H1 (cell line): Measurements from ENCODE around the gene DKKL1.

ENCODE experiments used
- BCL11A ChIP-seq, 2 experiments: IDR thresholded peaks; one replicate each; pipeline ENCODE4 v1.6.1; 2011; ENCODE audit warnings: low read depth in 2 of 2, low read length in 2 of 2, mild to moderate bottlenecking in 2 of 2
- CREB1 ChIP-seq: IDR thresholded peaks from 2 replicates; pipeline ENCODE4 v1.6.1; 2012; ENCODE audit warnings: inconsistent platforms
- EP300 ChIP-seq, 2 experiments: IDR thresholded peaks; 1 replicate in 1 of 2; 2 replicates in 1 of 2; pipeline ENCODE4 v1.6.1; 2011 to 2012; ENCODE audit warnings: low read depth in 2 of 2, low read length in 2 of 2, mild to moderate bottlenecking in 2 of 2, borderline replicate concordance in 1 of 2, inconsistent platforms in 1 of 2, moderate library complexity in 1 of 2
- TF ChIP-seq, protein P1 (sequence below), 3 experiments: IDR thresholded peaks; 1 replicate in 2 of 3; 2 replicates in 1 of 3; pipeline versions ENCODE4 v1.5.1 to v1.6.1; 2011; ENCODE audit warnings: low read length in 3 of 3, mild to moderate bottlenecking in 3 of 3, inconsistent platforms in 2 of 3, low read depth in 1 of 3, moderate library complexity in 1 of 3; ENCODE audit not compliant: insufficient read depth in 1 of 3; ENCODE audit errors: control extremely low read depth in 1 of 3

DNA sequence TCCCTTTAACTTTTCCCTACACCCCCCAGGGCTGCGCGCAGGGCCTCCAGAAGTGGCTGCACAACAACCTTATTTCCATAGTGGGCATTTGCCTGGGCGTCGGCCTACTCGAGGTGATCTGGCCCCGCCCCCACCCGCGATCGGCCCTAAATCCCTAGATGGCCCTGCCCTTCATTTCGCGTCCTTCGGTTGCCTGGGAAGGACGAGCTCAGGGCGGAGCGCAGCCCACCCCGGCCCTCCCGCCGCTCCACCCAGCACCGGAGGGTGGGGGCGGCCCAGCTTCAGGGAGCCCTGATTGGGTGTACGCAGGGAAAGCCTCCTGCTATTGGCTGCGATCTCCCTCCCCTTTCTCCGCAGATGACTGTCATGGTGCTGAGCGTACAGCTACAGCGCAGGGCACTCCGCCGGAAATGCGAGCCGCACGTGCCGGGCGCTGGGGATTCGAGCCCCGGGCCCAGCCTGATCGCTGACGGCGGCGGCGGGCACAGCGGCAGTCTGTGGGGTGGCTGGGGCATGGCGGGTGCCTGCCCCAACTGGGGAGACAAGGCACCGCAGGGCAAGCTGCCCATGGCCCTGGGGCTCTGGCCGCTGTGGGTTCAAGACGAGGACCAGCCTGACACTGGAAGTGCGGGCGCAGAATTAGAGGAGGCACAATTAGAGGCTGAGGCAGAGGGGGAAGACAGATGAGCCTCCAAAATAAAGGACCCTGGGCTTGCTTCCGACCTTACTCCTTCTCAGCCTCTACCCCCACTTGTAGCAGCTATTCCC is 24.2 kb upstream of the DKKL1 start:
- TF ChIP-seq EP300 (IDR thresholded peaks at IDR 0.05; ENCODE audit: borderline replicate concordance in 1 of 2, low read depth in 2 of 2, low read length in 2 of 2) (no peak), CREB1 (peak; percentile 21; the same call in 1 of the 2 replicates), BCL11A (IDR thresholded peaks at IDR 0.05; ENCODE audit: low read depth in 2 of 2, low read length in 2 of 2) (no peak)
- TF ChIP-seq, protein P1, sequence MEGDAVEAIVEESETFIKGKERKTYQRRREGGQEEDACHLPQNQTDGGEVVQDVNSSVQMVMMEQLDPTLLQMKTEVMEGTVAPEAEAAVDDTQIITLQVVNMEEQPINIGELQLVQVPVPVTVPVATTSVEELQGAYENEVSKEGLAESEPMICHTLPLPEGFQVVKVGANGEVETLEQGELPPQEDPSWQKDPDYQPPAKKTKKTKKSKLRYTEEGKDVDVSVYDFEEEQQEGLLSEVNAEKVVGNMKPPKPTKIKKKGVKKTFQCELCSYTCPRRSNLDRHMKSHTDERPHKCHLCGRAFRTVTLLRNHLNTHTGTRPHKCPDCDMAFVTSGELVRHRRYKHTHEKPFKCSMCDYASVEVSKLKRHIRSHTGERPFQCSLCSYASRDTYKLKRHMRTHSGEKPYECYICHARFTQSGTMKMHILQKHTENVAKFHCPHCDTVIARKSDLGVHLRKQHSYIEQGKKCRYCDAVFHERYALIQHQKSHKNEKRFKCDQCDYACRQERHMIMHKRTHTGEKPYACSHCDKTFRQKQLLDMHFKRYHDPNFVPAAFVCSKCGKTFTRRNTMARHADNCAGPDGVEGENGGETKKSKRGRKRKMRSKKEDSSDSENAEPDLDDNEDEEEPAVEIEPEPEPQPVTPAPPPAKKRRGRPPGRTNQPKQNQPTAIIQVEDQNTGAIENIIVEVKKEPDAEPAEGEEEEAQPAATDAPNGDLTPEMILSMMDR (IDR thresholded peaks at IDR 0.05; ENCODE audit: control extremely low read depth in 1 of 3, insufficient read depth in 1 of 3, low read depth in 1 of 3, low read length in 3 of 3): no peak
